HG03108 (cell line): Measurements from ENCODE around the gene AHCY.
"Not testable (repeated sequence)": the region's sequence is repeated elsewhere in the genome, so short reads cannot be mapped to it uniquely, and the experiment has no call there.

ENCODE experiments used
- ATAC-seq: cut with Tn5 transposase; IDR thresholded peaks from one replicate; pipeline ENCODE4 v1.9.1; 2021; ENCODE audit warnings: moderate library complexity; ENCODE audit not compliant: unreplicated experiment

Gene AHCY

DNA sequence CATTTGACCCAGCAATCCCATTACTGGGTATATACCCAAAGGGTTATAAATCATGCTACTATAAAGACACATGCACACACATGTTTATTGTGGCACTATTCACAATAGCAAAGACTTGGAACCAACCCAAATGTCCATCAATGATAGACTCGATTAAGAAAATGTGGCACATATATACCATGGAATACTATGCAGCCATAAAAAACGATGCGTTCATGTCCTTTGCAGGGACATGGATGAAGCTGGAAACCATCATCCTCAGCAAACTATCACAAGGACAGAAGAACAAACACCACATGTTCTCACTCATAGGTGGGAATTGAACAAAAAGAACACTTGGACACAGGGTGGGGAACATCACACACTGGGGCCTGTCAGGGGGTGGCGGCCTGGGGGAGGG lies 25.1 kb upstream of the AHCY start:
- not testable (repeated sequence) for ATAC-seq

DNA sequence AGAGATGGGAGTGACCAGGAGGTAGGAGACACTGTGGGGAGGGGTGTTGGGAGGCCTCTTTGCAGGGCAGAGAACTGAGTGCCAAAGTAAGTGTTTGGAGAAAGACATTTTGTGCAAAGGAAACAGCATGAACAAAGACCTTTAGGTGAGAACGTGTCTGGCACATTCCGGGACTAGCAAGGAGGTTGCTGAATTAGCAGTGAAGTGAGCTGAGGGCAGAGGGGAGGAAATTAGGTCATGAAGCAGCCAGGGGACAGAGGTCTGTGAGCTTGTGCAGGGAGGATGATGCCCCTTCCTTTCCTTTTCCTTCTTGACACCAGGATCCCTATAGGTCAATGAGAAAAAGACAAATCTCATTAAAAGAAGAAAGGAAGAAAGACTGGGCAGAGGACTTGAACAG lies 21.4 kb upstream of the AHCY start:
- no peak for ATAC-seq

DNA sequence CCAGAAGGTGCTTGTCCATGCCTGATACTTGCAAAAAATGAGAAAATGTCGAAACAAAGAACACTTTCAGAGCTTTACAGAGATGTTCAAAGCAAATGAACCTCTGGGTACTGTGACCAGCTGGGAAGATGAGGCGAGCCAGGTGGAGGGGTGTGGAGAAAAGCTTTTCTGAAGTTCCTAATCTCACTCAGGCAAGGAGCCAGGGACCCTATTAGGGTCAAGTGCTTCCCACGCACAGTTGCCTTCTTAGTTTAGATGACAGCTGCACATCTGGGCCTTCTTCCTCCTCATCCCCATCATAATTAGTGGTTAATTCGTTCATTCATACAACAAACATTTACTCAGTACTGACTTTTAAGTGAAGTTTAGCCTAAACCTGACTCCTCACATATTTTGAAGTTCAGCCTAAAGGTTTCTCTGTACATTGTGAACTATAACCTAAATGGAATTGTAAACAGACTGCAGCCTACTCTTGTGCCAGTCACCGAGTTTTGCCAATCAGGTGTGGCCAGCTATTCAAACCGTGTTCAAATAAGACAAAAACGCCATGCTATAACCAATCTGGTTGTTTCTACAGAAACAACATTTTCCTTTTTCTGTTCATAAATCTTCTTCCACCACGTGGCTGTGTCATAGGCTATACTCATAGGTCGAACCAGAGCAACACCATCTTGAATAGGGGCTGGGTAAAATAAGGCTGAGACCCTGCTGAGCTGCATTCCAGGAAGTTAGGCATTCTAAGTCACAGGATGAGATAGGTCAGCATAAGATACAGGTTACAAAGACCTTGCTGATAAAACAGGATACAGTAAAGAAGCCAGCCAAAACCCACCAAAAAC lies 19.3 kb upstream of the AHCY start:
- no peak for ATAC-seq

DNA sequence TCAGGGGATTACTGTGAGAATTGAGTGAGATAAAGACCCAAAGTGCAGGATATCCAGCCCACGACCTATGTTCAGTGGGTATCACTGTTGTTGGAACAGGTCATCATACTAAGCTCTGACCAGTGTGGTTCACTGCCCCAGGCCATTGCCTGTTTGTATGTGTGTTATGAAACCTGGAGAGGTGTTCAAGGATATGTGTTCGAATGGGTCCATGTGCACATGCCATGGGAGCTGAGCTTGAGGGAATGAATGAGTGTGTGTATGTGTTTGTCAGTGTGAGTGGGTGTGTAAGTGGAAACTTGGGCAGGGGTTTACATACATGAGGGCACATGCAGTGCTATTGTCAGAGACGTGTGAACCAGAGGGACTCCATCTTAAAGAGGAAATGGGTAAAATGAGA lies 17.7 kb upstream of the AHCY start:
- ATAC-seq, result no peak

DNA sequence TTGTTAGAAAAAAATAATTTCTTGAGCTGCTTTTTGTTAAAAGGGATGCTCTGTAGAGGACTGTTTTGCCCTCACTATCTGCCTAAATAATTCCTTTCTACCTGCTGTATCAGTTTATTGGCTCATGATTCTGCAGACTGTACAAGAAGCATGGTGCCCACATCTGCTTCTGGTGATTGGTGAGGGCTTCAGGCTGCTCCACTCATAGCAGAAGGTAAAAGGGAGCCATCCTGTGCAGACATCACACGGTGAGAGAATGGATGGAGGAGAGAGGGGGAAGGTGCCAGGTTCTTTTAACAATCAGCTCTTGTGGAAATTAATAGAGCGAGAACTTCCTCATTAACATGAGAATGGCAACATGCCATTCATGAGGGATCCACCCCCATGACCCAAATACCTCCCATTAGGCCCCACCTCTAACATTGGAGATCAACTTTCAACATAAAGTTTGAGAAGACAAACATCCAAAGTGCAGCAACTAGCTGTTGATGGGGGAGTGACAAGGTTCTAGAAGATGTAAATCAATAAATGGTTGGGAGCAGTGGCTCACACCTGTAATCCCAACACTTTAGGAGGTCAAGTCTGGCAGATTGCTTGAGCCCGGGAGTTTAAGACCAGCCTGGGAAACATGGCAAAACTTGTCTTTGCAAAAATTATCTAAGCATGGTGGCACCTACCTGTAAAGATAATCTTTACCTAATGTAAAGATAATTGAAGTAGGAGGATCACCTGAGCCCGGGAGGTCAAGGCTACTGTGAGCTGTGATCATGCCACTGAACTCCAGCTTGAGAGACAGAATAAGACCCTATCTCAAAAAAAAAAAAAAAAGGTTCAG lies 15.7 kb upstream of the AHCY start:
- no peak for ATAC-seq

DNA sequence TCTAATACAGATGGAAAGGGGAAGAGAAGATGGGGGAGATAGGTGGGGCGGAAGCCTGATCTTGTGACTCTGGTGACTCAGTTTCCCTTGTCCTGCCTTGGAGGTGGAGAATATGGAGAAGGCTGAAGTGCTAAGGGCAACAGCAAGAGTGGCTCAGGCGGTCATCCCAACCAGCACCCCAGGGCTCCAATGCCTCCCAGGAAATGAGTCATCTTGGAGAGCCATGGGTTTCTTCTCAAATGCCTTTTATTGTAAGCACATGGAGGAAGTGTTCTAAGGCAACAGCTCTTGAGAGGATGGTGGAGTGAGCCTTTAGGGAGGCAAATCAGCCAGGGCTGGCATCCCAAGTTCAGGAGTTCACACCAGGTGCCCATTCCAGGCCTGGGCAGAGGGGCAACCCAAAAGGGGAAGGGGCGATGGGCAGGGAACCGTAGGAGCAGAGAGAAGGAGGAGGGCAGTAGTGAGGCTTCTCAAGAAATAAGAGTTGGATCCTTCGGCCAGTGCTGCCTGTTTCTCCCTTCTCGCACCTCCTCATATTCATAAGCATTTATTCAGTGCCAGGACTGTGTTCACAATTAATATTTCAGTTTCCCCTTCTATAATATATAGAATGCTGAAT lies 13.2 kb upstream of the AHCY start:
- no peak for ATAC-seq

DNA sequence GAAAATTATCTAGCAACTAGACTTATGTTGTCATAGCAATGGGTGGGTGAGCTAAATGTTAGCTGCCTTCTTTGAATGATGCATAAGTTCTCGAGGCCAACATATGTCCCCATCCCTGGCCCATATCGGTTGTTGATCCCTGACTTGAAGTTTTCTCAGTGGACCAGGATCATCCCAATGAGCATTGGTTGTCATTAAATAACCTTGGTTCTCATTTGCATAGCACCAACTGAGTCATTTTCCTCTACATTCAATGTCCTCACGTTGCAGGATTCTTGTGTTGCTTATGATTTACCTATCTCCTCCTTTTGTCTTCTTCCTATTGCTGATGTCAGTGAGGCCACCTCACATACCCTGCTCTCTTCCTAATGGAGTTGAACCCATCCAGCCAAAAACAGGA lies 12.1 kb upstream of the AHCY start:
- no peak for ATAC-seq

DNA sequence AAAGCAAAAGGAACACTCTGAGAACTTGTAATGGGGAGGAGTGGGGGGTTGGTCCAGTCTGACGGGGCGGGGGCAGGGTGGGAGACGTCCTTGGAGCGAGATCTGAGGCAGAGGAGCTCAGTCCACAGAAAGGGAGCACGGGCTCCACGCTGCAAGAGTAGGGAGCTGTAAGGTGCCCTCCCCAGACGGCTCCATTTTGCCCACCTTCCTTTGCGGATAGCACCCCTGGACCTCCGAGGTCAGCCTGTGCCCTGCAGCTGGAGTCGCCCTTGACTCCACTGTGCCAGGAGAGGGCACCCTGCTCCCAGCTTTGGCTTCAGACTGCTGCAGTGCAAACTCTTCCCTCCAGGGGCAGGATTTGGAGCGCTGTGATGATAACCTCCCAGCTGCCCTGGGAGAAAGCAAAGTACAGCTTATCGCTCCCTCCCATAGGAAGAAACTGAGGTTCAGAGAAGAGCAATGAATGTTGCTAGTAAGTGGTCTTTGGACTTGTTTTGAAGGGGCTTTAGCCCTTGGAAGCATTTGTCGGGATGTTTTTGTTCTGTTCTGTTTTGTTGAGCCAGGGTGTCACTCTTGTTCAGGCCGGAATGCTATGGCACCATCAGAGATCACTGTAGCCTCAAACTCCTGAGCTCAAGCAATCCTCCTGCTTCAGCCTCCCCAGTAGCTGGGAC lies 9.5 kb upstream of the AHCY start:
- peak; percentile 86 for ATAC-seq

DNA sequence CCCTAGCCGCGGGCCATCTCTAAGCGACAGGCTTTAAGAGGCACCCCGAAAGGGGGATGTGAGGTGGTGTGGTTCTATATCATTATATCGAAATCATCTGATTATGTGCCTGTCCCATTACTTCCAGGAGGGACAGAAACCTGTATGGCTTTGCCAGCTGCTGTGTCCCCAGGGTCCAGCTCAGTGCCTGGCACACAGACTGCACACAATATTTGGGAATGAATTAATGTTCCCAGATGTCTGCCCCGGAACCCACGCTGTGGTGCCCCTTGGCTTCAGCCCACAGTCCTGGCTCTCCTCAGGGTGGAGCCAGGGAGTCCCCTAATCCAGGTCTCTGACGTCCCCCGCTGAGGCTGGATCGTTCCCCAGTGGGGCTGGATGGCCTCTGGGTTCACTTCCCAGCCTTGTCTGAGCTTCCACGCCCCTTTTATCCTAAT lies 8.9 kb upstream of the AHCY start:
- no peak for ATAC-seq

DNA sequence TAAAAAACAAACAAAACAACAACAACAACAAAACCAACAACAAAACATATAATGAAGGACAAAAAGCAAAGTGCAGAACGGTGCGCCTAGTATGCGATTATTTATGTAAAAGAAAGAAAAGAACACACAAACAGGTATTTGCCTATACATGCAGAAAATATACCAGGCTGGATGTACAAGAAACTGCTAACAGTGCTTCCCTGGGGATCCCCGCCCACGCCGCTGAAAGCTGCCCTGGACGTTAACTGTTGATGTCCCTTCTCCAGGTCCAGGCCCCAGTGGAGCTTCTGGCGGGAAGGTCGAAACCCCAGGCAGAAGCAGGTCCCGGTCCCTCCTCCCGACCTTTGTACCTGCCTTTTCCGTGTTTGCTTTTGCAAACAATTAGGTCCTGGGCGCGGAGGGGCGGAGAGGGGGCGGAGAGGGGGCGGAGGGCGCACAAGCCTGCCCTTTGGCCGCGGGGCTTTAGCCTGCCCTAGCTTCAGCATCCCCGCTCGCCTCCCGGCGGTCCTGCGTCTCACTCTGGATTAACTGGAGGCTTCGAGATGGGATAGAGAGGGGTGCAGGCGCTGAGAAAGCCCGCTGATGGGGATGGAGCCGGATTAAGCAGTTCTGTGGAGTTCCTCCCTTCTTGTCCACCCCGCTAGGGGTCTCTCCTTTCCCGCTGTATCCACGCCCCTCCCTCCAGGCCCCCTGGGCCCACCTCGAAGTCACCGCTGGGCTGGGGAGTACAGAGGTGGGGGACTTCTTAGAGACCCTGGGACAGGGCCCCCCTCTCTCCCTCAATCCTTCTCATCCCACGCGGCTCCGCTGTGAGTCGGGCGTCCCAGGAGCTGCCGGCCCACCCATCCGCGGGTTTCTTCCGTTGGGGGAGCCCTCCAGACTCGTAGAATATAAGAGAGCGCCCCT lies 8.2 kb upstream of the AHCY start:
- no peak for ATAC-seq

DNA sequence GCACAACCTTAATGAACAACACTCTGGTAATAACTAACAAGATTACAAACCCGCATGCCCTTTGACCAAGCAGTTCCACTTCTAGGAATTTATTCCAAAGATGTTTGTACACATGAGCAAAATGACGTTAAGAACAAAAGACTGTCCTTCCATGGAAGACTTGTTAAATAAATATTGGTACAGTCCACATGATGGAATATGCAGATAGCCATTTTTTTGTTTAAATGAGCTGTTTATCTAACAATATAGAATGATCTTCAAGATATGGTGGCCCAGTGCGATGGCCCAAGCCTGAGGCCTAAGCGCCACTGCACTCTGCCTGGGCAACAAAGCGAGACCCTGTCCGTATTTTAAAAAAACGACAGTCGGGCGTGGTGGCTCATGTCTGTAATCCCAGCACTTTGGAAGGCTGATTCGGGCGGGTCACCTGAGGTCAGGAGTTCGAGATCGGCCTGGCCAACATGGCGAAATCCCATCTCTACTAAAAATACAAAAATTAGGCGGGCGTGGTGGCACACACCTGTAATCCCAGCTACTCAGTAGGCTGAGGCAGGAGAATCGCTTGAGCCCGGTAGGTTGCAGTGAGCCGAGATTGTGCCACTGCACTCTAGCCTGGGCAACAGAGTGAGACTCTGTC lies 7.4 kb upstream of the AHCY start:
- ATAC-seq, result no peak

DNA sequence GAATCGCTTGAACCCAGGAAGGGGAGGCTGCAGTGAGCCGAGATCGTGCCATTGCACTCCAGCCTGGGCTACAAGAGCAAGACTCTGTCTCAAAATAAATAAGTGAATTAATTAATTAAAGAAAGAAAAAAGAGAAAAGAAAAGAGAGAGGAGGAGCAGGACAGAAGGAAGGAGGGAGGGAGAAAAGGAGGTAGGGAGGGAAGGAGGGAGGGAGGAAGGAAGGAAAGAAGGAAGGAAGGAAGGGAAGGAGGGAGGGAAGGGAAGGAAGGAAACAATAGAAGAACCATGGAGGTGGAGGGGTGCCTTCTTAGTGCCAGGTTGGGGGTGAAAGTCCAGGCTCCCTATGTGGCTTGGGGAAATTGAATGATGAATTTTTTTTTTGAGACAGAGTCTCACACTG lies 6.5 kb upstream of the AHCY start:
- ATAC-seq, result no peak

DNA sequence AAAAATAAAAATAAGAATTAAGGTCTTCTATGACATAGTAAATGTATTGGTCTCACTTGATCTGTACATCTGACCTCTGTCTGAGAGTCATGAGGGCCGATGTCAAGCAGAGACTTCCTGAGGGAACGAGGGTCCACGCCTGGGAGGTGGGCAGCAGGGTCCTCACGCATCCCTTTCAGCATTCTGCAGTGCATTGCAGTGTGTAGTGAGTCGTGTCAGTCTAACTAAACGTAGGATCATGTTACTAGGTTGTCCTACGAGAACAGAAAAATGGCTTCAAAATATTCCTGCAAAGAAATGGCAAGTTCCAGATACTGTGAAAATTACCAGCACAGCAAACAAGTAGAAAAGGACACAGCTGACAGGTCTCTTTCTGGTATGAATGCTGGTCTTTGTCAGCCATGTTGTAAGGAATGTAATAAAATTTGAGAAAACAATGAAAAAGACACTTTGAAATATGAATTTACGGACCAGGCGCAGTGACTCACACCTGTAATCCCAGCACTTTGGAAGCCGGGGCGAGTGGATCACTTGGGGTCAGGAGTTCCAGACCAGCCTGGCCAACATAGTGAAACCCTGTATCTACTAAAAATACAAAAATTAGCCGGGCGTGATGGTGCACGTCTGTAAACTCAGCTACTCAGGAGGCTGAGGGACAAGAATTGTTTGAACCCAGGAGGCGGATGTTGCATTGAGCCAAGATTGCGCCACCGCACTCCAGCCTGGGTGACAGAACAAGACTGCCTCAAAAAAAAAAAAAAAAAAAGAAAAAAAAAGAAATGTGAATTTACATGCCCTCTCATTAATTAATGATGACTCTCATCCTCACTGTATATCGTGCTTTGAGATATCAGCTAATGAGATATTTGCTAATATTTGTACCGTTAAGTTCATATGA lies 2.4 kb upstream of the AHCY start:
- ATAC-seq, result no peak

DNA sequence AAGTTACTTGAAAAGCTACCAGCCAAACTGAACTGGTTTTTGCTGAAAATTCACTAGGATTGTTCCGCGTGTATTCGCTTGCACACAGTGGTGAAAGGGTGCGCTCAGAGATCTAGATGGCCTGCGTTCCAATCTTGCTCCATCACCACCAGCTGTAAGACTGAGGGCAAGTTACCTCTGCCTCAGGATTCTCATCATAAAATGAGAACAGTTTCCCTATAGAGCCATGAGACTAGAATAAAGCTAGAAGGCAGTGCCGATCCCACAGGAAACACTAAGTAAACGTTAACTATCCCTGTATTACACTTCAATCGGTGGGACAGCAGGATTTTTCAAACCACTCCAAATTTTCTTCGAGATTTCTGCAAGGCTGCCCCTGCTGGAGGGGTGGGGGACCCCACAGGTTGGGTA lies 838 bp downstream of the AHCY start:
- no peak for ATAC-seq

DNA sequence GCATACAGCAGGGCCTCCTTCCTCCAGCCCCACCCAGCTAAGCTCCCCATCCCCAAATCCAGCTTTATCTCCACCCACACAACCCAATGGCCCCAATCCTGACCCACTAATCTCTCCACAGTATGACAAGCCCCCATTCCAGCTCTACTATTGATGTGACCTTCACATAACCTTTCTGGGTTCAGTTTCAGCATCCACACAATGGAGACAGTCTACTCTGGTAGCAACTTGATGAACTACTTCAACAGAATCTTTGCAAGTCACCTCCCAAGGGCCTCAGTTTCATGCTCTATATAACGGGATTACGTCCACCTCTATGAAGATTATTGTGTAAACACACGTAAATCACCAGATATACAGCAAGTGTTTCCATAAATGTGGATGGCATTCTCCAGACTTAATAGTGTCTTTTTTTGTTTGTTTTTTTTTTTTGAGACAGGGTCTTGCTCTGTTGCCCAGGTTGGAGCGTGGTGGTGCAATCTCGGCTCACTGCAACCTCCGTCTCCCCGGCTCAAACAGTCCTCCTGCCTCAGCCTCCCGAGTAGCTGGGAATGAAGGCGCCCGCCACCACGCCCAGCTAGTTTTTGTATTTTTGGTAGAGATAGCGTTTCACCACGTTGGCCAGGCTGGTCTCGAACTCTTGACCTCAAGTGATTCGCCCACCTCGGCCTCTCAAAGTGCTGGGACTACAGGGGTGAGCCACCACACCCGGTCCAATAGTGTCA lies 1.4 kb downstream of the AHCY start:
- no peak for ATAC-seq

DNA sequence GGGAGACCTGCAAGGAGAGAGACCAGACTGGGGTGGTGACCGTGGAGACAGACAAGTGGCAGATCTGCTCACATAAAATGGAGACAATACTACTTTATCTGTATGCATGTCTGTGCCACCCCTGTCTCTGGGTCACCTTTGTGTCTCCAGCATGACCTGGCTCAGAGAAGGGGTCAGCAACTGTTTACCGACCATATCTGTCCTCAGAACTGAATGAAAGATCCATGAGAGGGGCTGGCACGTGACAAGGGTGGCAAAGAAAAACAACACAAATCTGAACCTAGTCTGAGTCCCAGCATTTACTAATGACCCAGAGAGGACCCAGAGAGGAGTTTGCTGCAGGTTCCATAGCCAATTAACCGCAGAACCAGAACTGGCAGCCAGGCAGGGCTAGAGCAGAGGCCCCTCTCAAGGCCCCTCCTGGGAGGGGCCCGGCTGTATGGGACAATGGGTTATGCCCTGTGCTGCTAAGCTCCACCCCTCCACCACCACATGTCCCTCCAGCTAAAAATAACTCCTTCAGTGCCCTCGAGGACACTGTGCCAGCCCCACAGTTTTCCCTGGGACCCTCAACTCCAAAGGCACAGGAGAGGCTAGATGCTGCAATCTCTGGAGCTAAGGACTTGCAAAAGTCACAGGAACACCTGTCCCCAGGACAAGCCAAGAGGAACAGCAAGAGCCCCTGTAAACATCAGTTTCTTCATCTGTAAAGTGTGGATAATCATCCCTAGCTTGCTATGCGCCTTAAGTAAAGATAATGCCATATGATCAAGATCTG lies 2.2 kb downstream of the AHCY start:
- no peak for ATAC-seq

DNA sequence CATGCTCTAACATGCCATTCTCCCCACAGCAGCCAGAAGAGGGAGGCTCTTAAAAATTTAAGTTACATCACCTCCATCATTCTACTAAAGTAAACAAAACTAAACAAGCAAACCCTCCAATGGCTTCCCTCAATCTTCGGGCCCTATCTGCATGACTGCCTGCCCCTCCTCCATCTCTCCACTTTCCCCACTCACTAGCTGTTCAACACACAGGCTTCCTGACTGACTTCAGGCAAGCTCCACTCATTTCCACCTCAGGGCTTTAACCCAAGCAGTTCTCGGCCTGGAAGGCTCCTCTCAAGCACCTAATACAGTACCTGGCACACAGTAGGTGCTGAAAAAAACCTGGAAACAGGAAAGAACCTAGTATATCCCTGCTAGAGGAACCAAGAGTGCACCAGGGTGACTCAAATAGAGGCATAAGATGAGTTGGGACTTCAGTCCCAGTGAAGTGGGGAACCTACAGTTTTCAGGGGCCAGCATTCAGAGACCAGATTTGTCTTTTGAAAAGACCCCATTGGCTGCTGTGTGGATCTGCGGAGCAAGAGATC lies 2.8 kb downstream of the AHCY start:
- no peak for ATAC-seq
